K562 (cell line): ENCODE measurements around the gene RABGAP1L. TPM values are rescaled to one million over a fixed set of nuclear protein-coding genes. Genes with fewer than 3 reads are reported as not detected.

ENCODE experiments used
- ATAC-seq: fragments of 200-7000 bp; cut with Tn5 transposase; 3 replicates; pipeline ENCODE4 v1.9.1; 2020; ENCODE audit warnings: moderate library complexity
- BruUV-seq: library from RNA; stranded (reverse); fragments of 400-500 nt; replicated peaks from 2 replicates; lab custom pipeline; 2021; lab: Mats Ljungman, UMichigan
- CTCF ChIA-PET: fragments of 300-600 bp; formaldehyde crosslinking; extraction: SDS; loops from one replicate; lab custom pipeline; 2021; ENCODE audit warnings: low intra/inter-chr PET ratio; lab: Yijun Ruan, JAX
- POLR2A ChIA-PET: fragments of 300-600, 350-650 bp; sonication (Branson Sonifier 250); formaldehyde crosslinking; extraction: SDS; loops from one replicate; lab custom pipeline; 2021; ENCODE audit warnings: antibody characterized with exemption, inconsistent platforms; lab: Yijun Ruan, JAX
- DNase-seq, 4 experiments: peaks; one replicate each; pipeline versions ENCODE4 v3.0.0 to v3.0.0-alpha.2; 2011 to 2018; ENCODE audit warnings: low spot score in 3 of 4, mixed read lengths in 3 of 4; ENCODE audit errors: extremely low read depth in 1 of 4
- FAIRE-seq: peaks from 2 replicates; lab custom pipeline; 2011; peaks lifted over from hg19 to GRCh38; lab: Jason Lieb, UNC
- H2AFZ ChIP-seq: 2 replicates; pipeline ENCODE4 v1.6.0; 2011; ENCODE audit warnings: low read depth, low read length, control low read depth, inconsistent platforms
- H3K27ac ChIP-seq: fragments of 200-600 bp; 3 replicates; pipeline ENCODE4 v1.8.0; 2011; ENCODE audit warnings: low read depth, mild to moderate bottlenecking, control low read depth, inconsistent platforms, low read length, moderate library complexity, mixed read lengths; ENCODE audit errors: extremely low read depth
- H3K27me3 ChIP-seq, 2 experiments: fragments of 300-600 bp in 1 of 2; 2 replicates in 1 of 2; 3 replicates in 1 of 2; pipeline versions ENCODE4 v1.6.0 to v1.8.0; 2011; ENCODE audit warnings: inconsistent platforms in 2 of 2, low read length in 2 of 2, mild to moderate bottlenecking in 1 of 2, mixed read lengths in 1 of 2, moderate library complexity in 1 of 2; ENCODE audit not compliant: control insufficient read depth in 2 of 2, insufficient read depth in 2 of 2
- H3K36me3 ChIP-seq: fragments of 300-600 bp; 3 replicates; pipeline ENCODE4 v1.8.0; 2011; ENCODE audit warnings: mild to moderate bottlenecking, low read length, inconsistent platforms; ENCODE audit not compliant: control insufficient read depth, insufficient read depth
- H3K4me1 ChIP-seq, 2 experiments: fragments of 200-600 bp in 1 of 2; replicated peaks in 1 of 2; 2 replicates in 1 of 2; 3 replicates in 1 of 2; pipeline versions ENCODE4 v1.5.1 to v1.8.0; 2011; ENCODE audit warnings: inconsistent platforms in 2 of 2, low read length in 2 of 2, mild to moderate bottlenecking in 1 of 2, mixed read lengths in 1 of 2, moderate library complexity in 1 of 2; ENCODE audit not compliant: control insufficient read depth in 2 of 2, insufficient read depth in 2 of 2
- H3K4me2 ChIP-seq: 2 replicates; pipeline ENCODE4 v1.6.1; 2011; ENCODE audit warnings: low read length, control low read depth, inconsistent platforms, mixed read lengths; ENCODE audit not compliant: insufficient read depth
- H3K4me3 ChIP-seq: fragments of 200-600 bp; sonication (generic), shearing (Covaris generic); 2 replicates; pipeline ENCODE4 v1.5.1; 2016; ENCODE audit warnings: control low read depth, inconsistent platforms
- H3K79me2 ChIP-seq: fragments of 200-600 bp; 3 replicates; pipeline ENCODE4 v1.8.0; 2011; ENCODE audit warnings: low read length, inconsistent platforms; ENCODE audit not compliant: control insufficient read depth, insufficient read depth
- H3K9ac ChIP-seq, 2 experiments: 2 replicates each; pipeline versions ENCODE4 v1.6.0 to v1.6.1; 2011; ENCODE audit warnings: low read depth in 2 of 2, low read length in 2 of 2, control low read depth in 1 of 2, inconsistent platforms in 1 of 2, mild to moderate bottlenecking in 1 of 2, mixed read lengths in 1 of 2; ENCODE audit not compliant: insufficient read depth in 1 of 2
- H3K9me1 ChIP-seq: one replicate; pipeline ENCODE4 v1.6.0; 2011; ENCODE audit warnings: inconsistent platforms, mild to moderate bottlenecking, low read length, moderate library complexity; ENCODE audit not compliant: control insufficient read depth, insufficient read depth
- H3K9me3 ChIP-seq: replicated peaks from 2 replicates; pipeline ENCODE4 v1.5.1; 2011; ENCODE audit warnings: low read depth, low read length, inconsistent platforms; ENCODE audit not compliant: control insufficient read depth, insufficient read depth
- H4K20me1 ChIP-seq: replicated peaks from 2 replicates; pipeline ENCODE4 v1.6.1; 2011; ENCODE audit warnings: low read length, inconsistent platforms, mixed read lengths; ENCODE audit not compliant: control insufficient read depth, insufficient read depth
- CEBPG ChIP-seq, 3 experiments: fragments of 200-800 bp in 1 of 3; sonication (Bioruptor generic) in 1 of 3; sonication (generic) in 1 of 3; formaldehyde crosslinking in 1 of 3; IDR thresholded peaks in 2 of 3; conservative IDR thresholded peaks in 1 of 3; 2 replicates each; pipeline versions ENCODE4 v1.6.1 to v1.8.0; 2016 to 2022; ENCODE audit warnings: missing compliant biosample characterization in 2 of 3, missing genetic modification characterization in 2 of 3, mild to moderate bottlenecking in 1 of 3, missing genetic modification reagents in 1 of 3
- DNMT1 ChIP-seq: fragments of 450-650 bp; IDR thresholded peaks from 2 replicates; pipeline ENCODE4 v1.6.1; 2016; ENCODE audit warnings: antibody characterized with exemption, mild to moderate bottlenecking
- FOXJ2 ChIP-seq: fragments of 200-800 bp; sonication (Bioruptor generic); IDR thresholded peaks from 2 replicates; pipeline ENCODE4 v1.6.1; 2016; ENCODE audit warnings: missing genetic modification characterization, missing compliant biosample characterization
- HEY1 ChIP-seq: fragments of 250-450 bp; sonication (Bioruptor Pico); IDR thresholded peaks from 2 replicates; pipeline ENCODE4 v1.5.0; 2020; ENCODE audit warnings: mild to moderate bottlenecking, moderate library complexity, borderline replicate concordance
- KDM5B ChIP-seq: fragments of 200-600 bp; sonication (generic); IDR thresholded peaks from 2 replicates; pipeline ENCODE4 v1.6.1; 2012; ENCODE audit warnings: low read depth, mild to moderate bottlenecking, moderate library complexity, low read length, control low read depth, inconsistent platforms; ENCODE audit not compliant: insufficient replicate concordance
- MCM2 ChIP-seq: fragments of 450-650 bp; IDR thresholded peaks from 2 replicates; pipeline ENCODE4 v1.6.1; 2017; ENCODE audit warnings: low read depth, mild to moderate bottlenecking
- MED1 ChIP-seq: sonication (generic); formaldehyde crosslinking; IDR thresholded peaks from 2 replicates; pipeline ENCODE4 v1.8.1; 2023; ENCODE audit warnings: missing genetic modification reagents, borderline replicate concordance
- PHF8 ChIP-seq: fragments of 200-600 bp; sonication (generic); IDR thresholded peaks from 2 replicates; pipeline ENCODE4 v1.6.1; 2012; ENCODE audit warnings: mixed run types, mild to moderate bottlenecking, inconsistent platforms, low read length, moderate library complexity, borderline replicate concordance
- SPI1 ChIP-seq: IDR thresholded peaks from 2 replicates; pipeline ENCODE4 v1.6.1; 2011; ENCODE audit warnings: low read depth, low read length, control low read depth, borderline replicate concordance
- TAF7 ChIP-seq: fragments of 450-650 bp; IDR thresholded peaks from 2 replicates; pipeline ENCODE4 v1.6.1; 2016; ENCODE audit warnings: missing genetic modification characterization, missing compliant biosample characterization
- U2AF1 ChIP-seq: fragments of 200-400 bp; formaldehyde crosslinking; optimal IDR thresholded peaks from 2 replicates; pipeline ENCODE3; 2017; ENCODE audit warnings: mild to moderate bottlenecking, low read depth, low read length, moderate library complexity
- ZBTB17 ChIP-seq: fragments of 450-650 bp; formaldehyde crosslinking; IDR thresholded peaks from 2 replicates; pipeline ENCODE4 v1.4.0; 2020; ENCODE audit warnings: mild to moderate bottlenecking
- ZBTB8A ChIP-seq: fragments of 450-650 bp; IDR thresholded peaks from 2 replicates; pipeline ENCODE4 v1.6.1; 2018; ENCODE audit warnings: mild to moderate bottlenecking, moderate library complexity; ENCODE audit not compliant: partially characterized antibody
- ZC3H4 ChIP-seq: sonication (generic); formaldehyde crosslinking; IDR thresholded peaks from 2 replicates; pipeline ENCODE4 v1.9.0; 2021; ENCODE audit warnings: missing genetic modification reagents, borderline replicate concordance
- ZNF3 ChIP-seq: fragments of 250-450 bp; sonication (Bioruptor Pico); IDR thresholded peaks from 2 replicates; pipeline ENCODE4 v1.5.0; 2021; ENCODE audit warnings: mild to moderate bottlenecking, moderate library complexity
- ZNF717 ChIP-seq: fragments of 250-450 bp; sonication (Bioruptor Pico); IDR thresholded peaks from 2 replicates; pipeline ENCODE4 v1.5.0; 2021
- ZSCAN29 ChIP-seq: fragments of 450-650 bp; IDR thresholded peaks from 2 replicates; pipeline ENCODE4 v1.6.1; 2017
- WGBS: fragments of 100-300 bp; shearing (Covaris generic); methylation state at CpG from one replicate; pipeline ENCODE4 v1.1.6; 2016; ENCODE audit warnings: low coverage, mixed read lengths; ENCODE audit not compliant: insufficient coverage; ENCODE audit errors: missing lambda C conversion rate; 5-methylcytosine and 5-hydroxymethylcytosine counted together
- in situ Hi-C: fragments of 300-500 bp; cut with MboI; formaldehyde crosslinking; loops from 4 replicates; pipeline ENCODE4 v1.15.0; 2018; ENCODE audit warnings: inconsistent platforms, mixed read lengths
- intact Hi-C: fragments of 100-400 bp; cut with micrococcal nuclease; formaldehyde crosslinking; loops from 2 replicates; pipeline ENCODE4 v1.14.2; 2022
- polyA plus RNA-seq, 8 experiments: library from polyadenylated mRNA; depleted of rRNA in 4 of 8; stranded (reverse) in 5 of 8; unstranded in 3 of 8; fragments of >200 nt; fragmentation: Nextera tagmentation in 2 of 8; fragmentation: Illumina TruSeq in 1 of 8; extraction: Ambion mirVana in 2 of 8; extraction: Trizol in 1 of 8; gene quantifications; 2 replicates each; pipeline versions ENCODE4 v1.2.1 to v1.2.3, GENCODE V29; 2011 to 2014; ENCODE audit warnings: inconsistent platforms in 1 of 8, missing spikeins in 1 of 8
- total RNA-seq, 7 experiments: library from RNA; depleted of rRNA in 6 of 7; stranded (reverse); fragments of >200 nt in 6 of 7; fragmentation: Illumina TruSeq in 2 of 7; extraction: Trizol in 2 of 7; gene quantifications; 2 replicates each; pipeline versions ENCODE4 v1.2.1 to v1.2.3, GENCODE V29; 2011 to 2021; ENCODE audit warnings: low replicate concordance in 1 of 7
- TF ChIP-seq, protein P1 (sequence below), 2 experiments: fragments of 450-650 bp; IDR thresholded peaks; 2 replicates each; pipeline ENCODE4 v1.6.1; 2018; ENCODE audit warnings: mild to moderate bottlenecking in 2 of 2, low read depth in 1 of 2; ENCODE audit not compliant: partially characterized antibody in 2 of 2
- TF ChIP-seq, protein P2 (sequence below): sonication (generic); formaldehyde crosslinking; IDR thresholded peaks from 2 replicates; pipeline ENCODE4 v1.8.1; 2022; ENCODE audit warnings: missing genetic modification reagents

RABGAP1L gene
- total and polyA plus RNA-seq, 9 of the 15 experiments (the other 6 are each of a cell fraction or from before 2014, with no cell fraction given), result 16.5 to 44.9 (median 26.7) TPM

- CTCF ChIA-PET, result no interaction called here
- Histone ChIP-seq H3K79me2 (no peaks in the 10 kb centered on the region), H4K20me1 (no peaks in the 10 kb centered on the region), H3K9ac (no peak overlapping the region), H3K27ac (no peak overlapping the region), H3K27me3 (no peaks in the 10 kb centered on the region), H3K9me3 (no peaks in the 10 kb centered on the region), H3K4me3 (no peak overlapping the region), H3K4me1 (peaks cover 2 to 8% of the 10 kb centered on the region in 2 experiments; a peak in 3 of 5 replicates), H3K4me2 (no peak overlapping the region), H2AFZ (no peak overlapping the region), H3K36me3 (no peaks in the 10 kb centered on the region), H3K9me1 (no peaks in the 10 kb centered on the region)
- intact Hi-C loops, result no loop called here
- no peak for DNase-seq
- in situ Hi-C loops, result no loop called here
- no peak for ATAC-seq
- POLR2A ChIA-PET, result no interaction called here
- TF ChIP-seq FOXJ2 (tag) (no peak), CEBPG (CRISPR knock-in tag; IDR thresholded peaks at IDR 0.05) (no peak), CEBPG (tag; conservative IDR thresholded peaks at IDR 0.05 in 1 of 2, IDR thresholded peaks at IDR 0.05 in 1 of 2) (no peak), SPI1 (no peak), ZNF3 (CRISPR knock-in tag) (no peak), PHF8 (no peak), ZSCAN29 (no peak), U2AF1 (no peak), ZBTB8A (no peak), TAF7 (tag) (no peak), MCM2 (no peak), DNMT1 (no peak), ZC3H4 (CRISPR knock-in tag) (no peak), MED1 (CRISPR knock-in tag) (no peak), ZNF717 (CRISPR knock-in tag) (no peak), KDM5B (no peak), ZBTB17 (CRISPR knock-in tag) (no peak), HEY1 (no peak)
- TF ChIP-seq, protein P1, sequence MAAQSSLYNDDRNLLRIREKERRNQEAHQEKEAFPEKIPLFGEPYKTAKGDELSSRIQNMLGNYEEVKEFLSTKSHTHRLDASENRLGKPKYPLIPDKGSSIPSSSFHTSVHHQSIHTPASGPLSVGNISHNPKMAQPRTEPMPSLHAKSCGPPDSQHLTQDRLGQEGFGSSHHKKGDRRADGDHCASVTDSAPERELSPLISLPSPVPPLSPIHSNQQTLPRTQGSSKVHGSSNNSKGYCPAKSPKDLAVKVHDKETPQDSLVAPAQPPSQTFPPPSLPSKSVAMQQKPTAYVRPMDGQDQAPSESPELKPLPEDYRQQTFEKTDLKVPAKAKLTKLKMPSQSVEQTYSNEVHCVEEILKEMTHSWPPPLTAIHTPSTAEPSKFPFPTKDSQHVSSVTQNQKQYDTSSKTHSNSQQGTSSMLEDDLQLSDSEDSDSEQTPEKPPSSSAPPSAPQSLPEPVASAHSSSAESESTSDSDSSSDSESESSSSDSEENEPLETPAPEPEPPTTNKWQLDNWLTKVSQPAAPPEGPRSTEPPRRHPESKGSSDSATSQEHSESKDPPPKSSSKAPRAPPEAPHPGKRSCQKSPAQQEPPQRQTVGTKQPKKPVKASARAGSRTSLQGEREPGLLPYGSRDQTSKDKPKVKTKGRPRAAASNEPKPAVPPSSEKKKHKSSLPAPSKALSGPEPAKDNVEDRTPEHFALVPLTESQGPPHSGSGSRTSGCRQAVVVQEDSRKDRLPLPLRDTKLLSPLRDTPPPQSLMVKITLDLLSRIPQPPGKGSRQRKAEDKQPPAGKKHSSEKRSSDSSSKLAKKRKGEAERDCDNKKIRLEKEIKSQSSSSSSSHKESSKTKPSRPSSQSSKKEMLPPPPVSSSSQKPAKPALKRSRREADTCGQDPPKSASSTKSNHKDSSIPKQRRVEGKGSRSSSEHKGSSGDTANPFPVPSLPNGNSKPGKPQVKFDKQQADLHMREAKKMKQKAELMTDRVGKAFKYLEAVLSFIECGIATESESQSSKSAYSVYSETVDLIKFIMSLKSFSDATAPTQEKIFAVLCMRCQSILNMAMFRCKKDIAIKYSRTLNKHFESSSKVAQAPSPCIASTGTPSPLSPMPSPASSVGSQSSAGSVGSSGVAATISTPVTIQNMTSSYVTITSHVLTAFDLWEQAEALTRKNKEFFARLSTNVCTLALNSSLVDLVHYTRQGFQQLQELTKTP (IDR thresholded peaks at IDR 0.05; ENCODE audit: low read depth in 1 of 2, partially characterized antibody in 2 of 2), result no peak
- TF ChIP-seq, protein P2, sequence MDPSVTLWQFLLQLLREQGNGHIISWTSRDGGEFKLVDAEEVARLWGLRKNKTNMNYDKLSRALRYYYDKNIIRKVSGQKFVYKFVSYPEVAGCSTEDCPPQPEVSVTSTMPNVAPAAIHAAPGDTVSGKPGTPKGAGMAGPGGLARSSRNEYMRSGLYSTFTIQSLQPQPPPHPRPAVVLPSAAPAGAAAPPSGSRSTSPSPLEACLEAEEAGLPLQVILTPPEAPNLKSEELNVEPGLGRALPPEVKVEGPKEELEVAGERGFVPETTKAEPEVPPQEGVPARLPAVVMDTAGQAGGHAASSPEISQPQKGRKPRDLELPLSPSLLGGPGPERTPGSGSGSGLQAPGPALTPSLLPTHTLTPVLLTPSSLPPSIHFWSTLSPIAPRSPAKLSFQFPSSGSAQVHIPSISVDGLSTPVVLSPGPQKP, result no peak
- WGBS, result 67% methylated on average over 1 of the region's 1 CpG
- no TSS peak for BruUV-seq
- FAIRE-seq, result no peak
Observed at GRCh38 chr1:174794861-174795260, 635.5 kb downstream of the RABGAP1L start.
